Left hindlimb (tissue), 1 donor: ENCODE results near the gene VAV3.

ENCODE experiments used
- DNase-seq: peaks from one replicate; pipeline ENCODE4 v3.0.0-alpha.2; 2018

The VAV3 gene

GRCh38 chr1:107551456-107551855 is 413.5 kb downstream of the VAV3 start:
- DNase-seq = no peak

GRCh38 chr1:107550358-107550757 is 414.6 kb downstream of the VAV3 start:
- no peak for DNase-seq

GRCh38 chr1:107549152-107549810 is 415.7 kb downstream of the VAV3 start:
- DNase-seq = no peak

GRCh38 chr1:107548276-107548675 is 416.7 kb downstream of the VAV3 start:
- no peak for DNase-seq

GRCh38 chr1:107547363-107548155 is 417.4 kb downstream of the VAV3 start:
- no peak for DNase-seq

- no peak for DNase-seq
These were observed 418.4 kb downstream of the VAV3 start for GRCh38 chr1:107546576-107546975.

GRCh38 chr1:107545879-107546278 is 419.1 kb downstream of the VAV3 start:
- no peak for DNase-seq

GRCh38 chr1:107545056-107545577 is 419.9 kb downstream of the VAV3 start:
- no peak for DNase-seq

- DNase-seq = no peak
These were observed 420.7 kb downstream of the VAV3 start for GRCh38 chr1:107544285-107544684.

GRCh38 chr1:107541412-107541811 is 423.6 kb downstream of the VAV3 start:
- no peak for DNase-seq

- DNase-seq = no peak
These were observed 426.5 kb downstream of the VAV3 start for GRCh38 chr1:107538502-107538901.

GRCh38 chr1:107536266-107536665 is 428.7 kb downstream of the VAV3 start:
- peak; percentile 31 for DNase-seq

- DNase-seq = no peak
These were observed 429.9 kb downstream of the VAV3 start for GRCh38 chr1:107535091-107535490.

- DNase-seq = no peak
These were observed 430.3 kb downstream of the VAV3 start for GRCh38 chr1:107534632-107535031.

- no peak for DNase-seq
These were observed 431.5 kb downstream of the VAV3 start for GRCh38 chr1:107533436-107533835.

GRCh38 chr1:107532318-107532717 is 432.7 kb downstream of the VAV3 start:
- no peak for DNase-seq

GRCh38 chr1:107531065-107531908 is 433.7 kb downstream of the VAV3 start:
- no peak for DNase-seq

GRCh38 chr1:107530543-107530942 is 434.4 kb downstream of the VAV3 start:
- no peak for DNase-seq

GRCh38 chr1:107529511-107530149 is 435.4 kb downstream of the VAV3 start:
- no peak for DNase-seq

GRCh38 chr1:107526524-107527198 is 438.3 kb downstream of the VAV3 start:
- no peak for DNase-seq

- DNase-seq = no peak
These were observed 439.0 kb downstream of the VAV3 start for GRCh38 chr1:107525961-107526360.

- DNase-seq = no peak
These were observed 439.8 kb downstream of the VAV3 start for GRCh38 chr1:107525145-107525544.
